IPS-NIHi11 (cell line): ENCODE results near the gene RAB42.
"Not testable (repeated sequence)": the region's sequence is repeated elsewhere in the genome, so short reads cannot be mapped to it uniquely, and the experiment has no call there.

Experiments
- DNase-seq: peaks from one replicate; pipeline ENCODE4 v3.0.0; 2012; ENCODE audit warnings: mixed read lengths, low spot score

Gene RAB42, protein sequence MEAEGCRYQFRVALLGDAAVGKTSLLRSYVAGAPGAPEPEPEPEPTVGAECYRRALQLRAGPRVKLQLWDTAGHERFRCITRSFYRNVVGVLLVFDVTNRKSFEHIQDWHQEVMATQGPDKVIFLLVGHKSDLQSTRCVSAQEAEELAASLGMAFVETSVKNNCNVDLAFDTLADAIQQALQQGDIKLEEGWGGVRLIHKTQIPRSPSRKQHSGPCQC

DNA sequence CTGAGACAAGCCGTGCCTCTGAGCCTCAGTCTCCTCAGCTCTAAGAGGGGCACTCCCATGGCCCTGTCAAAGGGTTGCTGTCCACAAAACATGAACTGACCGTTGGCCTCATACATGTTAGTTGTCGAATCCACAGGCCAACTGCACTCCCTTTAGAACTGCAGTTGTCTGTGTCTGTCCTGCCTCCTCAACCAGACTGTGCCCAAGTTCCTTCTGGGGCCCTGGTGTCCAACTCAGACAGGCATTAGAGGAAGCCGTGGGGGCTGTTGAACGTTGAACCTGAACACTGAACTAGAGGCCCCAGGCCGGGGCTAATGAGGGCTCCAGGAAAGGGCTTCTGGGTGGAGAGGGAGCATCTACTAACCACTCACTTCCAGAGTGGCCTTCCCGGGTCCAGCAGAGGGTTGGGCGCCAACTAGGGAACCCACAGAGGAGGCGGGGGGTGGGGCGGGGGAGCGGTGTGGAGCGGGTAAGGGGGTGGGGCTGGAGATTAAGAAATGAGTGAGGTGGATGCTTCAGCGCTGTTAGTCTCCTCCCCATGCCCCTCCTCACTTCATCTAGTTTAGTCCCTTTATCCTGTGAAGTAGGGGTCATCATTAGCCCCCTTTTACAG is at the start of gene RAB42:
Gene RAB42, plus strand, starts transcription at position 558 of the 613 bp plus-strand sequence. CDS start 247 bp downstream, outside the sequence.
- DNase-seq: peak; percentile 68

DNA sequence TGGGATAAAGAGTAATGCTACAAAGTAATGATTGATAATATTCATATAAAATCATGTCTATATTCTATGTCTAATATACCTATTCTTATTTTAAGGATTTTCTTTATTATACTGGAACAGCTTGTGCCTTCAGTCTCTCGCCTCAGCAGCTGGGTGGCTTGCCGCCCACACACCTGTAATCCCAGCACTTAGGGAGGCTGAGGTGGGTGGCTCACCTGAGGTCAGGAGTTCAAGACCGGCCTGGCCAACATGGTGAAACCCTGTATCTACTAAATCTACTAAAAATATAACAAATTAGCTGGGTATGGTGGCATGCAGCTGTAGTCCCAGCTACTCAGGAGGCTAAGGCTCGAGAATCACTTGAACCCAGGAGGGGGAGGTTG is 46.8 kb upstream of the RAB42 start:
- DNase-seq: no peak

DNA sequence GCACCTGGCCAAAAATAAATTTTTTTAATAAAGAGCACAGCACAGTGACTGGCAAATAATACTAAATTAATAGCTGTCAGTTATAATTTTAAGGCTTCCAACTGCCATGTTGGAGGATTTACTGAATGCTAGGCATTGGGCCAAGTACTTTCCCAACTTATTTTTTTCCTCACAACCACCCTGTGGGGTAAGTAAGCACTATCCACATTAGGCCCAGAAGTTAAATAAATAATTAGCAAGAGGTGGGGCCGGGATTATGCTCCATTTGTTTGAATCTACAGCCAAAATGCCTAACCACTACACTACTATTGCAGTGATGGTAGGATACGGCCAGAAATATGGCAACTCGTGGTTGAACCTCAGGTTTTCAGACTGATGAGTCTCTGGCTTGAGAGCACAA is 43.7 kb upstream of the RAB42 start:
- no peak for DNase-seq

DNA sequence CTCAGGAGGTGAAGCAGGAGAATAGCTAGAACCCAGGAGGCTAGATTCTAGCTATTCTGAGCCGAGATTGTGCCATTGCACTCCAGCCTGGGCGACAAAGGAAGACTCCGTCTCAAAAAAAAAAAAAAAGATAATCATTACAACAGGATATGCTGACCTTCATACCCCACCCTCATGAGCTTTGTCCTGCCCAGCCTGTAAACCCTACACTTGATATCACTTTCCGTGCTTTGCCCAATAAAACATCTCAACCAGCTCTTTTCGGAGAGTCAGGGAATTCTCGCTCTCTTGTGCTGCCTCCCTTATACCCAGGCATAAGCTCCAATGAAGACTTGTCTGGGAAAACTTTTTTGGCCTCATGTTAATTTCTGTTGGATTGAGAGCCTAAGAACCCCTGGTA is 40.7 kb upstream of the RAB42 start:
- no peak for DNase-seq

DNA sequence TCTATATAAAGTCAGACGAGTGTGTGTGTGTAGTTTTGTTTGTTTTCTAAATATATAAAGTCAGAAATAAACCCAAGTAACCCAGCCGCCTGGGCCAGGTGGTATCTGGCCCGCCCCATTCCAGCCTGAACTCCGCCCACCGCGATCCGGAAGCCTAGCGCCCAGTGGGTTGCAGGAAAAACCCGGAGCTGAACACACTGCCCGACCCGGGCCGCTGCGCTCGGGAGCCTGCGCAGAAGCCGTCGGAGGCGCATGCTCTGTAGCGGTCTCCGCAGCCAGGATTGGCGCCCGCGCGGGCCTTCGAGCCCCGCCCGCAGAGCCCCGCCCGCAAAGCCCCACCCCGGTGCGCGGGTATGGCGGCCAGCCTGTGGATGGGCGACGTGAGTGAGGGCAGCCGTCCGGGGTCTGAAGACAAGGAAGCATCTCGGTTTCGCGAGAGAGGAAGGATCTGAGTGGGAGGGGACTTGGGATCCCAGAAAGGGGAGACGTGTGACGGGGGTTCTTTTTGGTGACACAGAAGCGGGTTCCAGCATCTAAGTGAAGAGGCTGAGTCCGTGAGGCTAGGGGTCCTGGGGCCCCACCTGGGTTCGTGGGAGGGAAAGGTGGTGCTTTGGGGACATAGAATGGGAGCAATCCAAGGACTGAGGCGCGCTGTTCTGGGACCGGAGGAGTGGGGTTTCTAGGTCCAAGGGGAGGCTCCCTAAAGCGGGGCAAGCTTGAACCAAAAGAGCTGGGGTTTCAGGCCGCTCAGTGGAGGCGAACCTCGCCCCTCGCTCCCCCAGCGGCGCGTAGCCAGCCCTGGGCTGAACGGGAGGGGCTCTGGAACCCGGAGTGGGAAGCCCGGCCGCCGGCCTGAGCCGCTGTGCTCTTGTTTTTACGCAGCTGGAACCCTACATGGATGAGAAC is 39.1 kb upstream of the RAB42 start, which contains the start of gene TRNAU1AP:
Gene TRNAU1AP, plus strand, starts transcription at position 328 of the 906 bp plus-strand sequence. Its CDS starts 26 bp downstream, at position 354.
- DNase-seq: peak; percentile 99

DNA sequence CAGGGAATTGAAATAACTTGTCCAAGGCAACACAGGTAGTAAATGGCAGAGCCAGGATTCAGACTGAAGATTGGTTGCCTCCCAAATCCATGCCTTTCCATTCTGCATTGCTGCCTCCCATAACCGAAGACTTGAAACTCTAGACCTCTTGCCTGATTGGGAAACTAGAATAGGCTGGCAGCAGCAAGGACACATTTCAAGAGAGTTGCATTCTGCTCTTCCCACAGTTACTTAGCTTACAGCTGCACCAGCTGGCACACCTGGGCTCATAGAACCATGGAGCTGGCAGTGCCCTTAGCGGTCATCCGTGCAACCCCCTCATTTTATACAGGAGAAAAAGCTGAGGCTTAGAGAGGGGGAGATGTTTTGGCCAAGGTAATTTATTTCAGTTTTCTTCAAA is 31.2 kb upstream of the RAB42 start:
- no peak for DNase-seq

DNA sequence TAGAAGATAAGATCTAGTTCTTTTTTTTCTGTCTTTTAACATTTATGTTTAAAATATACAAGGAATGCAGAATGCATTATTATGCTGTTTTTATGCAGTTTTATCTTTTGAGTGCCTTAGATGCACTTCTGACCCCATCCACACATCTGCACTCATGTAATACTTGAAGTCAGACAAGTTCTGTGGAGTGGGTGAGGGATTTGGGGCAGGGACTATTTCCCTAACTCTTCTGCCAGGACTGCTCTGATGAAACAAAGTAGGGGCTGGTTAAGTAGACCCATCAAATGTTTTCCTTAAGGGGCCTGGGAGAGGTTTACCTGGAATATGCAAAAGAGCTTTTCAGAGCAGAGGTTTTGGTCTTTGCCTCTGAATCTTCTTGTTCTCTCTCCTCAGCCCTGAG is 27.8 kb upstream of the RAB42 start:
- no peak for DNase-seq

DNA sequence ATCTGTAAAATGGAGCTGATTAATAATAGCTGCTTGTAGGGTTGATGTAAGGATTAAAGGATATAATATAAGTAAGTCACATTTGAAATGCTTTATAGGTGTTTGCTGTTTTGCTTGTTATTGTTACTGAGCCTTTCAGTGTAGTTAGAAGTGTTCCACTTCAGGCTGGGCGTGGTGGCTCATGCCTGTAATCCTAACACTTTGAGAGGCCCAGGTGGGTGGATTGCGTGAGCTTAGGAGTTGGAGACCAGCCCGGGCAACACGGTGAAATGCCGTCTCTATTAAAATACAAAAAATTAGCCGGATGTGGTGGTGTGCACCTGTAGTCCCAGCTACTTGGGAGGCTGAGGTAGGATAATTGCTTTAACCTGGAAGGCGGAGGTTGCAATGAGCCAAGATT is 27.0 kb upstream of the RAB42 start:
- no peak for DNase-seq

DNA sequence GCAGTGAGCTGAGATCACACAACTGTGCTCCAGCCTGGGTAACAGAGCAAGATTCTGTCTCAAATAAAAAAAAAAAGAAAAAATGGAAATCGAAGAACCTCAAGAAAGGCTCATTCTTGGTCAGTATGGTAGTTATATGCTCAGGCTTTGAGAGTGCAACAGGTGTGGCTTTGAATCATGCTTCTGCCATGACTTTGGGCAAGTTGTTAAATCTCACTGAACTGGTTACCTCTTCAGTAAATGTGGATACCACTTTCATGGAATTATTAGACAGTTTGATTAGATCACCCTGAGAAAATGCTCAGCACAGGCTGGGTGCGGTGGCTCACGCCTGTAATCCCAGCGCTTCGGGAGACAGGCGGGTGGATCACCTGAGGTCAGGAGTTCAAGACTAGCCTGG is 26.3 kb upstream of the RAB42 start:
- DNase-seq: no peak

DNA sequence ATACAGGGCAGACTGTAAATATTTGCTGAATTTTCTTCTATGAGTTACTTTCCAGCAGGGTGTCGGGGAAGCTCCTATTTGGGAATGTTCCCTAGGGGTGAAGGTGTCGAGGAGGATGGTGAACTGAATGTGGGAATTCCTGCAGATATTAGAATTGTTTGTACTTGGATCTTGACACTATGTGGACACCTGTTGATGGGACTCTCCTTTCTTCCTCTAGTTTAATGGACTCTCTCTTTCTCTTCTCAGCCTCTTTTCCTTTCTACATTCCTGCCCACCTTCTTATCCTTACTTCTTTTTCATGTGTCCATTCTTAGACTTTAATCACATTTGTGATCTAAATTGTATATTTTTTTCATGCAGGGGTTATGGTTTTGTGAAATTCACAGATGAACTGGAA is 25.1 kb upstream of the RAB42 start:
- DNase-seq: no peak

DNA sequence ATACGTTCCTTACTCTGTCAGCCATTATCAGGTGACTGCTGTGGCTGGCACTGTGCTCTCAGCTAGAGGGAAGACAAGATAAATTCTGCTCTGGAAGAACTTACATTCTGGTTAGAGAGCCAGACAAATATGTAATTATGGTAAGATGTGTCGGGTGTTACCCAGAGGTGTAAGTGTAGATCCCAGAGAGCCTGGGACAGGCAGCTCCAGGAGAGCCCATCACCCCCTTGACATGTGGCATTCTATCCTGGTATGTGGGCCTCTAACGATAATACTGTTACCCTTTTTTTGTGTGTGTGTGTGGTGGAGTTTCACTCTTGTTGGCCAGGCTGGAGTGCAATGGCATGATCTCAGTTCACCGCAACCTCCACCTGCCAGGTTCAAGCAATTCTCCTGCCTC is 20.2 kb upstream of the RAB42 start:
- no peak for DNase-seq

DNA sequence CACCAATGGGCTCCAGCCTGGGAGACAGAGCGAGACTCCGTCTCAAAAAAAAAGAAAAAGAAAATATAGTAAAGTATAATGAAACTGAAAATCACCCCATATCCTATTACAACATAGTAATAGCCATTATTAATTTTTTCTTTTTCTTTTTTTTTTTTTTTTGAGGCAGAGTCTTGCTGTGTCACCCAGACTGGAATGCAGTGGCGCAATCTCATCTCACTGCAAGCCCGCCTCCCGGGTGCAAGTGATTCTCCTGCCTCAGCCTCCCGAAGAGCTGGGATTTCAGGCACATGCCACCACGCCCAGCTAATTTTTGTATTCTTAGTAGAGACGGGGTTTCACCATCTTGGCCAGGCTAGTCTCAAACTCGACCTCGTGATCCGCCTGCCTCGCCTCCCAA is 19.2 kb upstream of the RAB42 start:
- not testable (repeated sequence) for DNase-seq

DNA sequence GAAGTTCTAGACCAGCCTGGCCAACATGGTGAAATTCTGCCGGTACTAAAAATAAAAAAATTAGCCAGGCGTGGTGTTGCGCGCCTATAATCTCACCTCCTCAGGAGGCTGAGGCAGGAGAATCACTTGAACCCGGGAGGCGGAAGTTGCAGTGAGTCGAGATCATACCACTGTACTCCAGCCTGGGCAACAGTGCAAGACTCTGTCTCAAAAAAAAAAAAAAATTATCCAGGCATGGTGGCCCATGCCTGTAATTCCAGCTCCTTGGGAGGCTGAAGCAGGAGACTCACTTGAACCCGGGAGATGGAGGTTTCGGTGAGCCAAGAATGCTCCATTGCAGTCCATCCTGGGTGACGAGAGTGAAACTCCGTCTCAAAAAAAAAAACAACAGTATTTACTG is 18.5 kb upstream of the RAB42 start:
- no peak for DNase-seq

DNA sequence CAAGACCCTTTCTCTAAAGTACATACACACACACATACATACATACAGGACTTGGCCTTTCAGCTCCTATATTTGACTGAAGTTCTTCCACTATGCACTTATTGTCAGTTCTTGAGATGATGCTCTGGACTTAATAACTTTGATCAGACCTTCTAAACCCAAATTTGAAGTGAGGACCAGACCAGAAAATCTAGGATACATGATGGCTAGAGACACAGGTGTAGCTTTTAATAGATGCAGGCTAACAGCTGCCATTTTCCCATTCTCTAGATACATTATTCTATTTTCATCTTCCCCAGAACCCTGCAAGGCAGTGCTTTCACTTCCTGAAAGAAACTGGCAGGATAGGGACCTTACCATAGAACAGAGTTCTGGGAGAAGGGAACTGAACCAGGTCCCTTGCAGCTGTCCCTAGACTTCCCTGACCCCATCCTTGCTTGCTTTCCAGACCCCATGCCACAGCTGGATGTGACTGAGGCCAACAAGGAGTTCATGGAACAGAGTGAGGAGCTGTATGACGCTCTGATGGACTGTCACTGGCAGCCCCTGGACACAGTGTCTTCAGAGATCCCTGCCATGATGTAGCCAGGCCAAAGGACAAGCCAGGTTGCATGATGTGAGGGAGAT is 14.9 kb upstream of the RAB42 start:
- no peak for DNase-seq

DNA sequence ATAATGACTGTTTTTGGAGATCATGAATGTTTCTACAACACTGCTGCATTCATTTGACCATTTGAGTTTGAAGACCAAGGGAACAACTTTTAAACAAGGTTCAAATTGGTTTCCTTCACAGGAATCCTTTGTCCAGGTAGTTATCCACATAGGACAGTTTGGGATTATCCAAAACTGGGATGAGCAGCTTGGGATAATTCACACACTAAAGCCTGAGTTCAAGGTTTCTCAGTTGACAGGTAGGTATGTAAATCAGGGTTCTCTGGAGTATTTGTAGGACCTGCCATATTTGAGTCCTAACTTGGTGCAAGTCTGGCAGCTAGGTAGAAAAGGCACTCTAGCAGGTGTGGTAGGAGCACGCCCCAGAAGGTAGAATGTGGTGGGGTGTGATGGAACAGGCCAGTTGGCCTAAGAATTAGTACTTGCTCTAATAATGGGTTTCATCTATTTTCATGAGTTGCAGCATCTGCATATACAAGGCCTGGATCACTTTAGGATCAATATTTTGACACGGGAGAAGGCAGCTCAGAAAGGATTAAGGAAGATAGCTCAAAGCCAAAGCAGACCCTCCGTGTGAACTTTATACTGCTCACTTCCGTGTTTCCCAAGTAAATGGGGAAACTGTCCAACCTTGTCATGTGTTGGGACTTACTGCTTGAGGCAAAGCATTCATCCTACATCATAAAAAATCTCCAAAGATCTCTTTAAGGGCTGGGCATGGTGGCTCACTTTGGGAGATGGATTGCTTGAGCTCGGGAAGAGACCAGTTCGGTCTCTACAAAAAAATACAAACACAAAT is 14.1 kb upstream of the RAB42 start:
- DNase-seq: no peak

DNA sequence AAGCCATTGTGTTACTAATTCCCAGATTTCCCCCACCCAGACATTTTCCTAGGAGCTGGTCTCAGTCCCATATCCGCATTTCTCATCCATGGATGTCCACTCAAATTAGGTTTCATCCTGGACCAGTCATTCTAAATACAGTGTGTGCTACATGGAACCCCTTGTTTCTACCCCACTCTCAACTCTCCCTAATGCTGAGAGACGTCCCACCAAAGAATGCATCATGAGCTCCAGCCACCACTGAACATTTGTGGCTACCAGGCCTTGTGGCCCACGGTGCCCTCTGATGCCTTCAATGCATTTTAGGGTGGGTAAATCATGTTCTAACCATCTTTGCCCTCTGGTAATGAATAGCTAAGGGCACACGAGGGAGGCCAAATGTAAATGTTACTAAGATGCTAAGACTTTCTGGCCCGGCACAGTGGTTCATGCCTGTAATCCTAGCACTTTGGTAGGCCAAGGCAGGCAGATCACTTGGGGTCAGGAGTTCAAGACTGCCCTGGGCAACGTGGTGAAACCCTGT is 13.3 kb upstream of the RAB42 start:
- DNase-seq: no peak

DNA sequence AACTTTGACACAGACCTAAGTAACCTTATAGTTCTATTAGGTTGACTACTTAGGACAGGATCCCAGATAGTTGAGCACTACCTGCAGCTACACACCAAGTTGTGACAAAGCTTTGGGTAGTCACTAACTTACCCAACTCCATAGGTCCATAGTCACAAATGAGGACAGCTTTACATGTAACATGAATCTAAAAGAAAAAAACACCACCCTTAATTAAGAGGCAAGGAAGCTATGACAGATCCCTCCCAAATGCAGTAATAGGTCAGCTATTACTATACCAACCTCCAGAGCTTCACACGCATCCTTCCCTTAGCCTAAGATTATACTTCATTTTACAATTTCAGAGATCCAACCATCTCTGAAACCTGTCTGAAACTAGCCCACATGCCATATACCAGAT is 12.7 kb upstream of the RAB42 start:
- DNase-seq: no peak

DNA sequence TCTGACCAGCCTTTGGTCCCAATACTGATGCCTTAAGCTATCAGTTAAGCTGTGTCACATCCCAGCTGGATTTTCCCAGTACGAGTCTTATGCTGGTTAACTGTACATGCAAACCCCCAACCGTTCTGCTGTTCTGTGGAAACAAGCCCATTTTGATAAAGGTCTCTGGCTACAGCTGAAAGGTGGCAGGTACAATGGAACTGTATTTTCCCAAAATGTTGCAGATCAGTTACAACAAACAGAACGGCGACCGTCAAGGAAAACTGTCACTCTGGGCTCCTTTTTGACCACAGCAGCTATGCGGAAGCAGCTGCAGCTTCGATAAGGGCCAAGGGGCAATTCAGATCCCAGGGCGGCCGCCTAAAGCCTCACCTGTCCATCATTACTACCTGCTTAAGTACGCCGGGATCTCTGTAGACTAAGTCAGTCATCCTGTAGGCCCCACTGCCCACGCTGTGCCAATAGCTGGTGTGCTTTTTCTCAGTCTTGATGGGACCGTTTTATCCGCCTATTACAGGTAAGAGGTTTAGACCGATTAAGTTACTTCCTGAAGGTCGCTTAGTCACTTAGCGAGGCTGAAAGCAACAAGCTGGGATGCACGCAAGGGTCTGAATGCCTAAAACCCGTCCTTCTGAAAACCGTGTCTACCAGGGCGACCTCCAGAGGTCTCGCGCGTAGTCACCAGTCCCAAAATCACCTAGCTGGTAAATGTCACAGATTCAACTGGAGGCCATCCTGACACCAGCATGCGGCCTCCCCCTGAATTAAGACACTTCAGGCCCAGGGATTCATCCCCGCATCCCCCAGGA is 11.1 kb upstream of the RAB42 start:
- DNase-seq: peak; percentile 57

DNA sequence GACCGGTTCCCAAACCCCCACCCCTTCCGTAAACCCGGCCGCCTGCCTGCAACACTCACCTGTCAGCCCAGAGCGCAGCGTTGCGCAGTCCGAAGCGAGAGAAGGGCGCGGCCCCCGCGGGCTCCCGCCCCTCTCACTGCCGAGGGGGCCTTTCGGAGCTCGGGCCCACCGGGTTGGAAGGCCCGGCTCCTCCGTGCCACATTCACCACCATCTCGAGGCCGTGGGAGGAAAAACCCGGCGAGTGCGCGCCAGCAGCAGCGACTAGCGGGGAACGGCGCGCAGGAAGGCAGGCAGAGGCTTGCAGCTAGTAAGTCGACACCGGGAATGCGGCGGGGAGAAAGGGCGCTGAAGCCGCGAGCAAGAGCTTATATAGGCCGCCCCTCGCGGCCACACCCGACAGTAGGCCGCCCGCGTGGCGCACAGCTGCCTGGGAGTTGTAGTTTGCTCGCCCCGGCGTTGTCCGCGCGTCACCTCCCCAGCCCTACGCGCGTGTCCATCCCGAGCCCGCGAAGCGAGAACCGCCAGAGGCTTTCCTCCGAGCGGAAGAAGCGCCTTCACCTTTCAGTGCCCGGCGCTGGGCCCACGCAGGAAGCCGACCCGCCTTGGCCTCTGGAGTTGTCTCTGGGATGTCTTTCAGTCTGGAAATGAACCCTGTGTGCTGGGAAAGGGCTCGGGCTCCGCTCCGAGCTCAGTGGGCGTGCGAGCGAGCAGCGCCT is 10.4 kb upstream of the RAB42 start:
- peak; percentile 97 for DNase-seq

DNA sequence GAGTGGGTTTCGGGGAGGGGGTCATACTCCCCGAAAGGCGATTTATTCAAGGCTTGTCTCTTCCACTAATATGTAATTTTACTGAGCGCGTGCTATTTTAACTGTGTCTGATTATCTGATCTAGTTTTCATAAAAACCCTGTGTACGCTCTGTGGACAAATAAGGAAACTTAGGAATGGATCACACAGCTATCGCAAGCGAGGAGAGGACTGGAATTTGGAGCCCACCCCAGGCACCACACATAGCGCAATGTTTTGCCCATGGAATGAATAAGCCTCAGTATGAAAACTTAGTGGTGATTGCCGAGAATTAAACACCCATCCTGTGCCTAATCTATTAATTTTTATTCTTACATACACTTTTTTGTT is 9.8 kb upstream of the RAB42 start:
- DNase-seq: no peak
